GM21360 (cell line): ENCODE measurements around the gene HACL1.
"Not testable (repeated sequence)": the region's sequence is repeated elsewhere in the genome, so short reads cannot be mapped to it uniquely, and the experiment has no call there.

Experiments
- ATAC-seq: cut with Tn5 transposase; IDR thresholded peaks from one replicate; pipeline ENCODE4 v1.9.1; 2021; ENCODE audit warnings: mild to moderate bottlenecking, moderate library complexity; ENCODE audit not compliant: unreplicated experiment

The HACL1 gene

DNA sequence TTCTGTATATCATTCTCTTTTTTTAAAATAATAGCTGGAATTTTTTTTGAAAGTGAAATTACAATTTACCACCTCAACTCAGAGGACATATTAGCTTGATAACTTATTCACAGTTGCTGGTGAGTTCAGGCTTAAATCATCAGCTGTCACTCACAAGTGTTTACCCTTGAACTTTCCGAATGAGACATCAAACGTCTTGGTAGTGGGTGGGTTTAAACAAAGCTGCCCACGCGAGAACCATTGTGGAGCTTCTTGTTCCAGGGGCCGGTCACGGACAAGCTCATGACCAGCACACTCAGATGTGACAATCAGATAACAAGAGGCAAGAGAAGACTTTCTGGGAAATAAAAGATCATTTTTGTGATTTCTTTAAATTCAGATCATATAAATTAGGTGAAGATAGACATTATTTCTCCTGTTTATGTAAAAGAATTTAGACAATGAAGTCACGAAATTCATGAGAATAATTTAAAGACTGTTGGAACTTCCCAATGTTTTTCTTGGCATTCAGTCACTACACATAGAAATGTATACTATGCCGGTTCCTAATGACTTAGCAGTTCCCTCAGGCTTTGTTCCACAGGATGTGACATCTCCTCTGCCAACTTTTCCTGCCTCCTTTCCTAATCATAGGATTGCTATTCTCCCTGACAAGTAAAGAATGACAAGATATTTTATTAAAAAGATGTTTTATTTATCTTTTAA, 29.4 kb upstream of the HACL1 start:
- ATAC-seq: peak; percentile 44

DNA sequence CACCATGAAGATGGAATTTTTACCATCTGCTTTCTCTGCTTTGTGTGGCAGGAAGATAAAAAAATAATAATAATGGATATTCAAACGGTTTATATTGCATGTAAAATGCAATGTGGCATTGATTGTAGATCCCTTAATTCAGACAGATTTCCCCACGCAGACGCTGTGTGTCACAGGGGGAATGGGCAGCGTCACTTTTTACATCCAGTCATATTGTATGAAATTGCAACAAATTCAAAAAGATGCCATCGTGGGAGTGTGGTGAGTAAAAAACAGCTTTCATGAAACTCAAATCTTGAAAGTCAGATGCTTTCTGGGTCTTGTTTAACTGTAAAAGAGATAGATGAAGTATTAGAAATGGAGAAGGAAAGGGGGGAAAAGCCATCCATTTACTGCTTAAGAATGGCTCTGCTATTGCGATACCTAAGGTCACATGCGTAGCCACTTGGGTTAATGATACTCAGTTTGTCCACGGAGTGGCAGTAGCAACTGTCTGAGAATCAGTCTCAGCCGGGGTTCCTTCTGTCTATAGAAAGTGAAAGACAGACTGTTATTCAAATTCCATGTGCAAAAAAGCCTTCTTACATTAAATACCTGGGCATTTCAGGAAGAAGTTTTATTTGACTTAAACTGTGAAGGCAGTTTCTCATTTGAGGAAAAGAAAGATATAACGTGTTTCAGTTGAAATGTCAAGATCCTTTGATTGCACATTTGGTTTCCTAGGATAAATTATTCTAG, 28.7 kb upstream of the HACL1 start:
- ATAC-seq: peak; percentile 91

DNA sequence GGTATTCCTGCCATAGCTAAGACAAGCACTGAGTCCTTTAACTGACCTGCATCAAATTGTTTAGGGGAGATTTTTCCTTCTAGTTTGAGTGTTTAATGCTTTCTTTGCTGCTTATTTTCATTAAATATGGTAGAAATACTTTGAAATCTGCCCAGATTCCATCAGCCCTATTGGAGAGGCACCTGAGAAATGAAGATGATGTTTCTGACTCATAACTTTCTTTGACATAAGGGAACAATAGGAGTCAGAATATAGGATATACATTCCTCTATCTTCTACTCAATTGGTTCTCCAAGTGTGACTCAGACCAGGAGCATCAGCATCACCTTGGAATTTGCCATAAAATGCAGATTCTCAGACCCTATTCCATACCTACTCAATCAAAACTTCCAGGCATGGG, 27.6 kb upstream of the HACL1 start:
- ATAC-seq: no peak

DNA sequence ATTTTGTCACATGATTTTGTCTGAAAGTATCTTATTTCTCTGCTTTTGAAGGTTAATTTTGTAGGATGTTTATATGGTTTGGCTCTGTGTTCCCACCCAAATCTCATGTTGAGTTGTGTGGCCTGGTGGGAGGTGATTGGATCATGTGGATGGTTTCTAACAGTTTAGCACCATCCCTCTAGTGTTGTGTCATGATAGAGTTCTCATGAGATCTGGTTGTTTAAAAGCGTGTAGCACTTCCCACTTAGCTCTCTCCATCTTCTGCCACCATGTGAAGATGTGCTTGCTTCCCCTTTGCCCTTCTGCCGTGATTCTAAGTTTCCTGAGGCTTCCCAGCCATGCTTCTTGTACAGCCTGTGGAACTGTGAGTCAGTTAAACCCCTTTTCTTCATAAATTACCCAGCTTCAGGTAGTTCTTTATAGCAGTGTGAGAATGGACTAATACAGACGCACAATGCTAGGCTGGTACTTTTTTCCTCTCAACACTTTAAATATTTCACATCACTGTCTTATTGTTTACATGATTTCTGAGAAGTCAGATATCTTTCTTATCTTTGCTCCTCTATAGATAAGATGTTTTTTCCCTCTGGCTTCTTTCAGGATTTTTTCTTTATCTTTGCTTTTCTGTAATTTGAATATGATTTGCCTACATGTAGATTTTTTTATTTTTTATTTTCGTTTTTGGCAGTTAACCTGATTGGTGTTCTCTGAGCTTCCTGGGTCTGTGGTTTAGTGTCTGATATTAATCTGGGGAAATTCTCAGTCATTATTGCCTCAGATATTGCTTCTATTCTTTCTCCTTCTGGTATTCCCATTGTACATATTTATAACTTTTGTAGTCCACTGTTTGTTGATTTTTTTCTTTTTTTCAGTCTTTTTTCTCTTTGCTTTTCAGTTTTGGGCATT, 22.4 kb upstream of the HACL1 start:
- ATAC-seq: no peak

DNA sequence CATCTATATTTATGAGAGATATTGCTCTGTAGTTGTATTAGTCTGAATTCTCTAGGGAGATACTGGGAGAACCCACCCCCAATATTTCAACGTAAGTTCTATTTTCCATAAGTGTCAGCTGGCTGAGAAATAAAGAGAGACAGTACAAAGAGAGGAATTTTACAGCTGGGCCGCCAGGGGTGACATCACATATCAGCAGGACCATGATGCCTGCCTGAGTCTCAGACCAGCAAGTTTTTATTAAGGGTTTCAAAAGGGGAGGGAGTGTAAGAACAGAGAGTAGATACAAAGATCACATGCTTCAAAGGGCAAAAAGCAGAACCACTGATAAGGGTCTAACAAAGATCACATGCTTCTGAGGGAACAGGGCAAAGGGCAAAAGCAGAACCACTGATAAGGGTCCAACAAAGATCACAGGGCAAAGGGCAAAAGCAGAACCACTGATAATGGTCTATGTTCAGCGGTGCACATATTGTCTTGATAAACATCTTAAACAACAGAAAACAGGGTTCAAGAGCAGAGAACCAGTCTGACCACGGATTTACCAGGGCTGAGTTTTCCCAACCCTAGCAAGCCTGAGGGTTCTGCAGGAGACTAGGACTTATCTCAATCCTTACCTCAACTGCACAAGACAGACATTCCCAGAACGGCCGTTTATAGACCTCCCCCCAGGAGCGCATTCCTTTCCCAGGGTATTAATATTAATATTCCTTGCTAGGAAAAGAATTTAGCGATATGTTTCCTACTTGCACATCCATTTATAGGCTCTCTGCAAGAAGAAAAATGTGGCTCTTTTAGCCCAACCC, 18.5 kb upstream of the HACL1 start:
- ATAC-seq: not testable (repeated sequence)

DNA sequence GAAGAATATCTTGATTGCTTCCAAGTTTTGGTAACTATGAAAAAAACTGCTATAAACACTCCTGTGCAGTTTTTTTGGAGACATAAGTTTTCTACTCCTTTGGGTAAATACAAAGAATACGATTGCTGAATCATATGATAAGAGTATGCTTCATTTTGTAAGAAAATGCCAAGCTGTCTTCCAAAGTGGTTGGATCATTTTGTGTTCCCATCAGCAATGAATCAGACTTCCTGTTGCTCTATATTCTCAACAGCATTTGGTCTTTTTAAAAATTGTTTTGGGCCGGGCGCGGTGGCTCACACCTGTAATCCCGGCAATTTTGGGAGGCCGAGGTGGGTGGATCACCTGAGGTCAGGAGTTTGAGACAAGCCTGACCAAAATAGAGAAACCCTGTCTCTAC, 14.7 kb upstream of the HACL1 start:
- ATAC-seq: no peak

DNA sequence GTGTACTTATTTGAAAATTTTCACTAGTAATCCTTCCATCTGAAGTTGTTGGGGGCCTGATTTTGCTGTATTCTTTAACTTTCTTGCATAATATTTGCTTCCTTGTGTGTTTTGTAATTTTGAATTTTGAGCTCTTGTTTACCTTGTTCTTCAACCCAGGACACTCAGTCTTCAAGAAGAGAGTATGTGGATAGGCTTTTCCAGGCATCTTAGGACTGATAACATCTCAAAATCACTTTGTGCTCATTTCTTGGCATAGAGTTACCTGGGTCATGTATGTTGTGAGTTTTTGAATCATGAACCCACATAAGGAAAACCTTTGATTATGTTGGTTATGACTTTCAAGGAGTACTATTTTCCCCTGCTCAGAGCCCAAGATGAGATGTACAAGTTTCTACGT, 13.6 kb upstream of the HACL1 start:
- ATAC-seq: no peak

DNA sequence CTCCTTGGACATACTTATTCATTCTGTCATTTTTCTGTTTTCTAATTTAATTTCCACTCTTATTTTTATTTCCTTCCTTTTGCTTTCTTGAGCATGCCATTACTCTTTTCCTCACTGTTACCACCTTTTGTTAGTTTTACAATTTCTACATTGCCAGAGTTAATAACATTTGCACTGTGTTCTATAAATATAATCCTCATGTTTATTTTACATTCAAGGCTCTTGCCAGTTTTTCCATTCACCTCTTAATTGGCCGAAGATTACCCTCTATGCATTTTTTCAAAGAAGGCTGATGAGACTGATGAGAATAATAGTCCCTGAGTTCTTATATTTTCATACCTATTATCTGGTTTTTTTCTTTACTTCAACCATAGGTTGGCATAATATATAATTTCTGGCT, 10.6 kb upstream of the HACL1 start:
- ATAC-seq: no peak

DNA sequence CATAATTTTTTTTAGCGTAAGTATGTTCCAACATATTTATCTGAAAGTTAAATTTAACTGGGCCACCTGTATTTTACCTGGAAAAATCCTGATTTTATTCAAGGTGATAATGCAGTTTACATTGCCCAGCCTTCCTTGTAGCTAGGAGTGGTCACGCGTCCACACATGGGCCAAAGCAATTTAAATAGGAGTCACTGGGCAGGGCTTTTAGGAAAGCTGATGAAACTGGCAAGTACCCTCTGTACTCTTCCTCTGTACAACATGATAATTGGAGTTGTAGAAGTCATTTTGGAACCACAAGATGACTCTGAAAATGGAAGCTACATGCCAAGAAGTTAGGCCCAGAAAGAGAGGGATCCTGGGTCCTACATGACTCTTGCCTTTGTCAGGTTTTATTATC, 9.6 kb upstream of the HACL1 start:
- ATAC-seq: no peak

DNA sequence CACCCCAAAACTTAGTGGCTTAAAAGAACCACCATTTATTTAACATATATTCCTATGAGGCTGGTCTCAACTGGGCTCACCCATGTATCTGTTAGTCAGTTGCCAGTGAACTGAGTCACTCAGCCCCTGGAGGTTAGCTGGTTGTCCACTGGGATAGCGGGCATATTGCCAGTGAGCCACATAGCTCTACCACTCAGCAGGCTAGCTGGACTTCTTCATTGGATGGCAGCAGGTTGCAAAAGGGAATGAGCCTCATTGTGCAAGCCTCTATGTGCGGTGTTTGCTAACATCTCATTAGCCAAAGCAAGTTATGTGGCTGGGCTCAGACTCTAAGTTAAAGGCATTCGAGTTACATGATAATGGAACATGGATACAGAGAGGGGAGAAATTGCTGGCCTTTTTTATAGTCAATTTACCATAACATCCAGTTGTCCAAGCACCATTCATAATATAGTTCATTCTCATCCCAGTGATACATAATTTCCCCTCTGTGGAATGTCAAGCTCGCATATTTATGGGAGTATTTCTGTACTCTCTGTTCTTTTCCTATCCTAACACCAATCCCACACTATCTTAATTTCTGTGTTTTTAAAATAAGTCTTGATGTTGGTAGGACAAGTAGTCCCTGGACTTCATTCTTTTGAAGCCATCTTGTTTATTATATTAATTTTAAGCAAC, 8.9 kb upstream of the HACL1 start:
- ATAC-seq: no peak

DNA sequence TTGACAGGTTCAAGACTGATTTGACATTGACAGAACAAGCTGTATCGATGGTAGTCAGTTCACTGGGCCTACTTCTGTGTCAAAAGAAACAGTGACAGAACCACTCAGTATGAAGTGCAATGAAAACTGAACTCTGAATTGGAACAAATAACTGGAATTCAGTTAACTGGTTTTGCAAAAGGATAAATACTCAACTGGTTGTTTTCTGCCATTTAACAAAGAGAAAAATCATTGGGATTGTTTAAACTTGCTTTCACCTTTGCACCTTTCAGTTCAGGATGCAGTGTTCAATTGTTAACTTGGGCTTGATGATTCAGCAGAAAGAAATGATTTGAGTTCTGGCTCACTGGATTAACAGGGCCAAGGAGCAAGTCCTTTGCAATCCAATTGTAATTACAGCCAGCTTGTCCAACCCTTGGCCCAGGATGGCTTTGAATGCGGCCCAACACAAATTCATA, 5.1 kb upstream of the HACL1 start:
- ATAC-seq: no peak

DNA sequence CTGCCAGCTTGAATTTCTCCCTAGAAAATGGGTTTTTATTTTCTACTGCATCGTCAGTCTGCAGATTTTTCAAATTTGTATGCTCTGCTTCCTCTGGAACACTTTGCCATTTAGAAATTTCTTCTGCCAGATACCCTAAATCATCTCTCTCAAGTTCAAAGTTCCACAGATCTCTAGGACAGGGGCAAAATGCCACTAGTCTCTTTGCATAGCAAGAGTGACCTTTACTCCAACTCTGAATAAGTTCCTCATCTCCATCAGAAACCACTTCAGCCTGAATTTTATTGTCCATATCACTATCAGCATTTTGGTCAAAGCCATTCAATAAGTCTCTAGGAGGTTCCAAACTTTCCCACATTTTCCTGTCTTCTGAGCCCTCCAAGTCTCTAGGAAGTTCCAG, 3.2 kb upstream of the HACL1 start:
- ATAC-seq: not testable (repeated sequence)

DNA sequence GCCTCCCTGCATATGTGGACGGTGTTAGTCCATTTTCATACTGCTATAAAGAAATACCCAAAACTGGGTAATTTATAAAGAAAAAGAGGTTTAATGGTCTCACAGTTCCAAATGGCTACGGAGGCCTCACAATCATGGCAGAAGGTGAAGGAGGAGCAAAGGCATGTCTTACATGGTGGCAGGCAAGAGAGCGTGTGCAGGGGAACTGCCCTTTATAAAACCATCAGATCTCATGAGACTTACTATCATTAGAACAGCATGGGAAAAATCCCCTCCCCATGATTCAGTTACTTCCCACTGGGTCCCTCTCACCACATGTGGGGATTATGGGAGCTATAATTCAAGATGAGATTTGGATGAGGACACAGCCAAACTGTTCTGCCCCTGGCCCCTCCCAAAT, 1.4 kb upstream of the HACL1 start:
- not testable (repeated sequence) for ATAC-seq

DNA sequence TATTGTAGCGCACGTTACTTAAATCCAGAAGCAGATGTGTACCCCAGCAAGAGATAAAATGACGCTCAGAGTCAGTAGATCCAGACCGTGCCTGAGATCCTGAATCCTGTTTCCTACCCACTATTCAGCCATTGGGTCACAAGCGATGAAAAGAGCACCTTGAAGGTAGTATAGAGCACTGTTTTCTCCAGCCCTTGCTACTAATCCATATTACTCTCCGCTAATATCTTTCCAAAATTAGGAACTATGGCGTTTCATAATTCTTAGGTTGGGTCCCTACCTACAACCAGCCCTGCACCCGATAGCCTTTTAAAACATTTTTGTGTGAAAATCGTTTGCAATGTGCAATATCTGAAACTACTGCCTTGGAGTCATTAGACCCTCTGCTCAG, 772 bp upstream of the HACL1 start:
- ATAC-seq: peak; percentile 9

DNA sequence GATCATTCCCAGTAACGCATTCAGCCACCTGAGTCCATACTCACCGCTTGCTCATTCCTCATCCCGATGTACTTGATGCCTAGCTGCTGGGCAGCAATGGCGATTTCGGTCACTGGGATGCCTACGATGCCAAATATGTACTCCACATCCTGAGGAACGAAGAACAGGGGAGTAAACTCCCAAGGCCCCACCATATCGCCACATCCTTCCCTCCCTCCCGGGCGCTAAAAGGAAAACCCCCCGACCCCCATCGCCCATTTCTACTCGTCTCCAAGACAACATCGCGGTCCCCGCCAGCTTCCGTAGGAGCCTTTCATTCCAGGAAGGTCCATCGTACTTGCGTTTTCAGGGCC, 347 bp downstream of the HACL1 start:
- peak; percentile 13 for ATAC-seq

DNA sequence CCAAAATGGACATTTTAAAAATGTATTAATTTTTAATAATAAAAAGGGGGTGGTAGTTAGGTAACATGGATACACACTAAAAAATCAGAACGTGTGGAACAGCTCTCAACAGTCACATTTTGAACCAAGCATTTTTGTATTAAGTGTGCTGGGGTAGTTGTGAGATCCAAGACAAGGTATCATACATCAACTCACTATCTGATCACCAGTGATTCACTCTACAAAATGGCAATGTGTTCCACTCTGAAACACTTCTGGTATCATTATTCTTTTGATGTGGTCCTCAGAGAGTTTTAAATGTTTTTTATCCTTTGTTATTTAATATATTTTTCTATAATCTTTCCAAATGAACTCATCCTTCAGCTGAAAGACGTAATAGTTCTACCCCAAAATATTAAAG, 5.4 kb downstream of the HACL1 start:
- ATAC-seq: no peak

DNA sequence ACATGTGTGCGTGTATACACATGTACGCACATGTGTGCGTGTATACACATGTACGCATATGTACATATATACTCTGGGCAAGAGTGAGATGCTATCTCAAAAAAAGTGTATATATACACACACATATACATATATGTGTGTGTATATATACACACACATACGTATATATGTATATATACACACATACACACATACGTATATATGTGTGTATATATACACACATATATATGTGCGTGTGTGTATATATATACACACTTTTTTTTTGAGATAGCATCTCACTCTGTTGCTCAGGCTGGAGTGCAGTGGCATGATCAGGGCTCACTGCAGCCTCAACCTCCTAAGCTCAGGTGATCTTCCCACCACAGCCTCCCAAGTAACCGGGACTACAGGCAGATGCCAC, 8.4 kb downstream of the HACL1 start:
- no peak for ATAC-seq

DNA sequence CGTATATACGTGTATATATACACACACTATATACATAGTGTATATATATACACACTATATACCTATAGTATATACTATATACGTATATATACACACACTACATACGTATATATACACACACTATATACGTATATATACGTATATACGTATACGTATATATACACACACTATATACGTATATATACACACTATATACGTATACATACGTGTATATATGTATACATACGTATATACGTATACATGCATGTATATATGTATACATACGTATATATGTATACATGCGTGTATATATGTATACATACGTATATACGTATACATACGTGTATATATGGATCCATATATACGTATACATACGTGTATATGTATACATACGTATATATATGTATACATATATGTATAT, 9.4 kb downstream of the HACL1 start:
- no peak for ATAC-seq

DNA sequence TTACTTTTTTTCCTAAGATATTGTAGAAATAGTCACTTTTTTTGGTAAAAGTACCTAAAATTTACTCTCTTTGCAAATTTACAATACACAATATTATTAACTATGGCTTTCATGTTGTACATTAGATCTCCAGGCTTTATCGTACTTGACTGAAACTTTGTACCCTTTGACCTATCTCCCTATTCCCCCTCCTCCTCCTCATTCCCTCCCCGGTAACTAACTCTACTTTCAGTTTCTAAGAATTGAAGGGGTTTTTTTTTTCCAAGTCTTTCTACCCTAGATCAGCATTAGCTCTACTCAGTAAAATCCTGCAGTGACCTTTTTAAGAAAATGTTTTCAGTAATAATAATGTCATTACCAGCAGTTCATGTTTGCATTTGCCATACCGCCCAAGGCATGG, 10.1 kb downstream of the HACL1 start:
- no peak for ATAC-seq

DNA sequence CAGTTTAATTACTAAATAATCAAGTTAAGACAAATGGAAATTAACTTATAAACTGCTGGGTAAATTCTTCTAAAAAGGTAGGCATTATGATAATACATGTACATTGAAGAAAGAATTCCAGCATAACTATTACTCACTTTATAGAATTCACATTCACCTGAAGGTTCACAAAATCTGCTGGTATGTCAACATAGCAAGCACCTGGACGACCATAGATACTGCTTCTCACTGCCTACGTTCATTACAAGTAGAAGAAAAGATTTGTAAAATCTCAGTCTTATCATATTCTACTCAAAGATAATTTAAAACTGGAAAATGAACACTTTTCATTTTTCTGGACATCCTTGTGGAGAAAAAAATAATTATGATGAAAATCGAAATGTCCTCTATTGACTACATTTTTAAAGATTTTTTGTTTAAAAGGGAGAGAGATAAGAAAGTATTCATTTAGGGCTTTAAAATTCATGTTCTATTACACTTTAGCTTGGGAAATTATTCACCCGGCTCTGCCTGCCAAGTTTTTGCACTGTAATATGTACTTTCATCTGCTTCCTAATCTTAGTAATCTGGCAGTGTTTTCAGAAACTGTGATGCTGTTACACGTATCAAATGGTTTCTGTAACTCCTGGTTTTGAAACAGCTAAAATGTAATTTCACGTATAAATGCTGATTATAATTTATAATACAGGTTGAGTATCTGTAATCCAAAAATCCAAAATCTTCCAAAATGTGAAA, 16.1 kb downstream of the HACL1 start:
- ATAC-seq: no peak
